RPMI8226 (cell line): ENCODE measurements around the gene MCUR1.
"Not testable (repeated sequence)": the region's sequence is repeated elsewhere in the genome, so short reads cannot be mapped to it uniquely, and the experiment has no call there.

Experiments
- DNase-seq: peaks from one replicate; pipeline ENCODE4 v3.0.0-alpha.2; 2015

MCUR1 gene

GRCh38 chr6:13772358-13773030, 41.9 kb downstream of the MCUR1 start:
- DNase-seq = not testable (repeated sequence)

GRCh38 chr6:13769655-13770053, 44.7 kb downstream of the MCUR1 start:
- no peak for DNase-seq

- DNase-seq = no peak
Measured at GRCh38 chr6:13769034-13769654, 45.2 kb downstream of the MCUR1 start.

GRCh38 chr6:13767121-13767808, 47.1 kb downstream of the MCUR1 start:
- DNase-seq = no peak

- DNase-seq = no peak
Measured at GRCh38 chr6:13766201-13766634, 48.1 kb downstream of the MCUR1 start.

- DNase-seq = no peak
Measured at GRCh38 chr6:13765570-13765969, 48.8 kb downstream of the MCUR1 start.

- DNase-seq = no peak
Measured at GRCh38 chr6:13764996-13765395, 49.4 kb downstream of the MCUR1 start.

- no peak for DNase-seq
Measured at GRCh38 chr6:13763740-13764381, 50.5 kb downstream of the MCUR1 start.

- DNase-seq = no peak
Measured at GRCh38 chr6:13762611-13763441, 51.5 kb downstream of the MCUR1 start.

GRCh38 chr6:13761361-13762036, 52.9 kb downstream of the MCUR1 start:
- no peak for DNase-seq

- no peak for DNase-seq
Measured at GRCh38 chr6:13760307-13761304, 53.8 kb downstream of the MCUR1 start.

- DNase-seq = no peak
Measured at GRCh38 chr6:13759025-13759424, 55.3 kb downstream of the MCUR1 start.

- no peak for DNase-seq
Measured at GRCh38 chr6:13754644-13755043, 59.7 kb downstream of the MCUR1 start.

GRCh38 chr6:13743736-13744127, 70.6 kb downstream of the MCUR1 start:
- DNase-seq = no peak

GRCh38 chr6:13742961-13743735, 71.2 kb downstream of the MCUR1 start:
- DNase-seq = no peak

- DNase-seq = no peak
Measured at GRCh38 chr6:13741365-13741764, 73.0 kb downstream of the MCUR1 start.
